Neuronal stem cell (in vitro differentiated cells): ENCODE data around the gene GNAS.

Source experiments
- DNase-seq: peaks from one replicate; pipeline ENCODE4 v3.0.0-alpha.2; 2013; ENCODE audit warnings: low spot score
- H2AFZ ChIP-seq: one replicate; pipeline ENCODE4 v1.6.1; 2013; ENCODE audit warnings: mild to moderate bottlenecking, low read length, inconsistent platforms
- H2AK5ac ChIP-seq: 2 replicates; pipeline ENCODE4 v1.6.1; 2013; ENCODE audit warnings: low read depth, mild to moderate bottlenecking, inconsistent platforms, low read length, moderate library complexity, mixed read lengths
- H2BK120ac ChIP-seq: 2 replicates; pipeline ENCODE4 v1.6.1; 2013; ENCODE audit warnings: low read depth, mild to moderate bottlenecking, inconsistent platforms, low read length, moderate library complexity, mixed read lengths
- H2BK12ac ChIP-seq: one replicate; pipeline ENCODE4 v1.6.1; 2013; ENCODE audit warnings: low read length, inconsistent platforms
- H2BK15ac ChIP-seq: 2 replicates; pipeline ENCODE4 v1.6.1; 2013; ENCODE audit warnings: mild to moderate bottlenecking, low read length, inconsistent platforms, mixed read lengths
- H2BK5ac ChIP-seq: one replicate; pipeline ENCODE4 v1.6.1; 2013; ENCODE audit warnings: inconsistent platforms, mild to moderate bottlenecking, low read length, moderate library complexity
- H3K14ac ChIP-seq: one replicate; pipeline ENCODE4 v1.6.1; 2013; ENCODE audit warnings: low read length, inconsistent platforms
- H3K18ac ChIP-seq: 2 replicates; pipeline ENCODE4 v1.6.1; 2013; ENCODE audit warnings: low read length, inconsistent platforms
- H3K23ac ChIP-seq: 2 replicates; pipeline ENCODE4 v1.6.1; 2013; ENCODE audit warnings: low read depth, mild to moderate bottlenecking, mixed read lengths, low read length, inconsistent platforms; ENCODE audit not compliant: poor library complexity
- H3K27ac ChIP-seq: replicated peaks from 3 replicates; pipeline ENCODE4 v1.5.1; 2013; ENCODE audit warnings: low read length, inconsistent platforms
- H3K27me3 ChIP-seq, 3 experiments: 2 replicates each; pipeline ENCODE4 v1.6.1; 2013; ENCODE audit warnings: low read length in 3 of 3, mild to moderate bottlenecking in 2 of 3, inconsistent platforms in 1 of 3, low read depth in 1 of 3, mixed read lengths in 1 of 3, moderate library complexity in 1 of 3; ENCODE audit not compliant: control insufficient read depth in 3 of 3, insufficient read depth in 3 of 3
- H3K36me3 ChIP-seq, 2 donors: replicated peaks in 1 of 2; 2 replicates each; pipeline ENCODE4 v1.6.1; 2013; ENCODE audit warnings: low read length in 2 of 2; ENCODE audit not compliant: control insufficient read depth in 2 of 2, insufficient read depth in 2 of 2
- H3K4ac ChIP-seq: 2 replicates; pipeline ENCODE4 v1.6.1; 2013; ENCODE audit warnings: inconsistent platforms, mild to moderate bottlenecking, low read length, moderate library complexity
- H3K4me1 ChIP-seq, 2 donors: 1 replicate in 1 of 2; 2 replicates in 1 of 2; pipeline ENCODE4 v1.6.1; 2013; ENCODE audit warnings: low read length in 2 of 2, low read depth in 1 of 2; ENCODE audit not compliant: control insufficient read depth in 2 of 2, insufficient read depth in 1 of 2
- H3K4me2 ChIP-seq: one replicate; pipeline ENCODE4 v1.6.1; 2013; ENCODE audit warnings: mild to moderate bottlenecking, low read length, inconsistent platforms; ENCODE audit not compliant: insufficient read depth, poor library complexity, severe bottlenecking
- H3K4me3 ChIP-seq, 2 donors: 2 replicates each; pipeline ENCODE4 v1.5.1; 2013; ENCODE audit warnings: low read length in 2 of 2, mild to moderate bottlenecking in 2 of 2, inconsistent platforms in 1 of 2, moderate library complexity in 1 of 2
- H3K79me1 ChIP-seq: one replicate; pipeline ENCODE4 v1.6.1; 2013; ENCODE audit warnings: low read depth, mild to moderate bottlenecking, inconsistent platforms, low read length, moderate library complexity
- H3K9ac ChIP-seq: one replicate; pipeline ENCODE4 v1.6.1; 2013; ENCODE audit warnings: mild to moderate bottlenecking, low read depth, low read length, inconsistent platforms; ENCODE audit not compliant: poor library complexity
- H3K9me3 ChIP-seq, 2 donors: replicated peaks in 1 of 2; 2 replicates each; pipeline versions ENCODE3 to v1.6.1; 2013; ENCODE audit warnings: low read length in 2 of 2, mild to moderate bottlenecking in 2 of 2, inconsistent platforms in 1 of 2, low read depth in 1 of 2, mixed read lengths in 1 of 2, moderate library complexity in 1 of 2; ENCODE audit not compliant: control insufficient read depth in 2 of 2, insufficient read depth in 1 of 2
- H4K8ac ChIP-seq: one replicate; pipeline ENCODE4 v1.6.1; 2013; ENCODE audit warnings: low read depth, mild to moderate bottlenecking, inconsistent platforms, low read length, moderate library complexity
- H4K91ac ChIP-seq: one replicate; pipeline ENCODE4 v1.6.1; 2013; ENCODE audit warnings: low read length, low read depth, mild to moderate bottlenecking, inconsistent platforms; ENCODE audit not compliant: poor library complexity
- WGBS, 2 donors: extraction: QIAGEN DNeasy Blood & Tissue Kit; methylation state at CpG; one replicate each; pipeline ENCODE4 v1.1.7; 2013; ENCODE audit warnings: missing lambda C conversion rate in 2 of 2, mixed read lengths in 1 of 2; ENCODE audit not compliant: insufficient read length in 2 of 2, insufficient replicate concordance in 1 of 2; ENCODE audit errors: extremely low coverage in 2 of 2; 5-methylcytosine and 5-hydroxymethylcytosine counted together

The GNAS gene

DNA sequence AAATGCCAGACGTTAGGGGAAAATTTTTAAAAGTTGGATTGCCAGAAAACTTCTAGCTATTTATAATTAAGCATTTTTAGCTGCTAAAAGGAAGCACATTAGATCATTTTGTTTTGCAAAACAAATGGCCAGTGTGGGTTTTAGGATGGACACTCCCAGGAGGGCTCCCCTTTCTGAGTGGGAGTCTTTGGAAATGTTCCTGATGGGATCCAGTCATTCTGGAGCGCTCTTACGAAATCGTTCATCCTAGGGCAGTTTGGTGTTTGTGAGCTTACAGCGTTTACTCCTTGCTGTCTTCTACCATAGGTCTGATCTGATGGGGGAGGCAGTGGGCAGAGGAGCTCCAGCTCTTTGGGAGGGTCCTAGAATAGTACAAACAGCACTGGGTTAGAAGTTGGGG lies 14.7 kb downstream of the GNAS start:
- peaks cover 1 to 2% of the 10 kb centered on the region in 2 donors for H3K4me1 ChIP-seq
- peaks cover 0 to 34% (median 0%) of the 10 kb centered on the region in 3 experiments for H3K27me3 ChIP-seq
- H3K4me3 ChIP-seq: no peak overlapping the region
- WGBS, 2 donors: no CpG with 5 or more reads among the region's 5 CpGs
- no peak overlapping the region for H3K14ac ChIP-seq
- no peak overlapping the region for H2BK5ac ChIP-seq
- H3K18ac ChIP-seq: no peak overlapping the region
- H3K4me2 ChIP-seq: no peak overlapping the region
- no peak overlapping the region for H2BK120ac ChIP-seq
- H4K91ac ChIP-seq: no peak overlapping the region
- no peak overlapping the region for H2BK15ac ChIP-seq
- H3K9me3 ChIP-seq: no peaks in the 10 kb centered on the region
- no peak overlapping the region for H3K4ac ChIP-seq
- H3K36me3 ChIP-seq: no peaks in the 10 kb centered on the region
- no peak overlapping the region for H4K8ac ChIP-seq
- no peak overlapping the region for H3K23ac ChIP-seq
- no peak overlapping the region for H3K27ac ChIP-seq
- no peak overlapping the region for H2AFZ ChIP-seq
- no peak overlapping the region for H3K9ac ChIP-seq
- H2AK5ac ChIP-seq: no peak overlapping the region
- H2BK12ac ChIP-seq: no peak overlapping the region
- no peaks in the 10 kb centered on the region for H3K79me1 ChIP-seq
- DNase-seq: no peak

- no CpG with 5 or more reads among the region's 14 CpGs for WGBS, 2 donors
- DNase-seq: no peak
- H3K14ac ChIP-seq: no peak overlapping the region
Measured at GRCh38 chr20:58868795-58869194, 16.3 kb downstream of the GNAS start.

GRCh38 chr20:58869662-58870227 lies 17.2 kb downstream of the GNAS start:
- H3K27me3 ChIP-seq: peaks cover 0 to 27% (median 0%) of the 10 kb centered on the region in 3 experiments
- no peaks in the 10 kb centered on the region for H3K79me1 ChIP-seq
- H3K27ac ChIP-seq: no peak overlapping the region
- H3K4ac ChIP-seq: no peak overlapping the region
- no peak overlapping the region for H2BK15ac ChIP-seq
- peaks cover 1 to 2% of the 10 kb centered on the region in 2 donors for H3K4me1 ChIP-seq
- H2AK5ac ChIP-seq: no peak overlapping the region
- no peak overlapping the region for H2AFZ ChIP-seq
- no peak overlapping the region for H2BK12ac ChIP-seq
- no peak overlapping the region for H2BK5ac ChIP-seq
- H2BK120ac ChIP-seq: no peak overlapping the region
- no peak overlapping the region for H3K9ac ChIP-seq
- no peak overlapping the region for H3K23ac ChIP-seq
- no peak overlapping the region for H3K18ac ChIP-seq
- H3K9me3 ChIP-seq: no peaks in the 10 kb centered on the region
- WGBS, 2 donors: no CpG with 5 or more reads among the region's 7 CpGs
- no peak overlapping the region for H3K4me3 ChIP-seq
- H3K14ac ChIP-seq: no peak overlapping the region
- DNase-seq: no peak
- no peak overlapping the region for H4K91ac ChIP-seq
- H3K4me2 ChIP-seq: no peak overlapping the region
- H4K8ac ChIP-seq: no peak overlapping the region
- no peaks in the 10 kb centered on the region for H3K36me3 ChIP-seq

More at GRCh38 chr20:58868795-58869194, 16.3 kb downstream of the GNAS start:
- H3K4me3 ChIP-seq: no peak overlapping the region
- H2BK12ac ChIP-seq: no peak overlapping the region
- no peak overlapping the region for H3K9ac ChIP-seq
- no peak overlapping the region for H3K23ac ChIP-seq
- no peak overlapping the region for H3K18ac ChIP-seq
- H3K27ac ChIP-seq: no peak overlapping the region
- peaks cover 1 to 2% of the 10 kb centered on the region in 2 donors for H3K4me1 ChIP-seq
- H2BK15ac ChIP-seq: no peak overlapping the region
- H3K4ac ChIP-seq: no peak overlapping the region
- no peaks in the 10 kb centered on the region for H3K9me3 ChIP-seq
- H3K4me2 ChIP-seq: no peak overlapping the region
- H3K27me3 ChIP-seq: peaks cover 0 to 29% (median 0%) of the 10 kb centered on the region in 3 experiments
- no peak overlapping the region for H4K8ac ChIP-seq
- H4K91ac ChIP-seq: no peak overlapping the region
- H2BK5ac ChIP-seq: no peak overlapping the region
- H2AFZ ChIP-seq: peak overlapping the region; percentile 77
- H3K36me3 ChIP-seq: no peaks in the 10 kb centered on the region
- H2BK120ac ChIP-seq: no peak overlapping the region
- no peaks in the 10 kb centered on the region for H3K79me1 ChIP-seq
- no peak overlapping the region for H2AK5ac ChIP-seq

GRCh38 chr20:58870293-58871014 lies 17.9 kb downstream of the GNAS start:
- Histone ChIP-seq H3K9me3 (no peaks in the 10 kb centered on the region), H4K91ac (no peak overlapping the region), H3K27me3 (peaks cover 0 to 27% (median 0%) of the 10 kb centered on the region in 3 experiments), H2BK12ac (no peak overlapping the region), H3K14ac (no peak overlapping the region), H3K36me3 (no peaks in the 10 kb centered on the region), H3K27ac (no peak overlapping the region), H3K18ac (no peak overlapping the region), H2AK5ac (peak overlapping the region; percentile 12), H2BK120ac (no peak overlapping the region), H3K4me2 (no peak overlapping the region), H2BK5ac (no peak overlapping the region), H3K79me1 (no peaks in the 10 kb centered on the region), H4K8ac (no peak overlapping the region), H3K4me3 (no peak overlapping the region), H2BK15ac (no peak overlapping the region), H3K4me1 (peaks cover 3 to 6% of the 10 kb centered on the region in 2 donors), H2AFZ (no peak overlapping the region), H3K9ac (no peak overlapping the region), H3K4ac (no peak overlapping the region), H3K23ac (no peak overlapping the region)
- no CpG with 5 or more reads among the region's 7 CpGs for WGBS, 2 donors
- DNase-seq: peak; percentile 74
